OCI-LY1 (cell line): Measurements from ENCODE around the gene SOD2.
"Not testable (repeated sequence)": the region's sequence is repeated elsewhere in the genome, so short reads cannot be mapped to it uniquely, and the experiment has no call there.

Source experiments
- CTCF ChIP-seq: fragments of 200-600 bp; sonication (generic), shearing (Covaris generic); IDR thresholded peaks from 2 replicates; pipeline ENCODE4 v1.5.1; 2017; ENCODE audit warnings: mild to moderate bottlenecking, antibody characterized with exemption, low read length, moderate library complexity, mixed read lengths
- EZH2 ChIP-seq: fragments of 200-600 bp; sonication (generic), shearing (Covaris generic); IDR thresholded peaks from 2 replicates; pipeline ENCODE4 v1.8.0; 2017; ENCODE audit warnings: borderline replicate concordance, mixed run types, mild to moderate bottlenecking, antibody characterized with exemption, low read length, moderate library complexity, mixed read lengths

GRCh38 chr6:159712389-159712788, 19.3 kb upstream of the SOD2 start:
- not testable (repeated sequence) for TF ChIP-seq EZH2, CTCF
